Measurements from ENCODE around the gene LRRK1. TPM values are rescaled to one million over a fixed set of nuclear protein-coding genes. Genes with fewer than 3 reads are reported as not detected.

LRRK1 gene
- total and polyA plus RNA-seq, 9 donors = 6.5 to 27.3 (median 17.5) TPM

GRCh38 chr15:101013201-101013550 lies 94.0 kb downstream of the LRRK1 start:
- H3K27me3 ChIP-seq = no peaks in the 10 kb centered on the region
- H3K27ac ChIP-seq = no peak overlapping the region
- H3K4me1 ChIP-seq (ENCODE audit: insufficient read depth) = peaks cover 2% of the 10 kb centered on the region
- no peaks in the 10 kb centered on the region for H3K36me3 ChIP-seq
- WGBS, 3 donors = 94 to 96% (median 94%) methylated on average over 10 of the region's 10 CpGs
- intact Hi-C loops (cut with DNase I) = loop anchor here in 1 of 4 donors (5.0 kb wide), 1 partner anchor 244 kb away; no protein-coding TSS in a partner anchor
- TF ChIP-seq EP300 (IDR thresholded peaks at IDR 0.05) (no peak), POLR2A (IDR thresholded peaks at IDR 0.05) (no peak), CTCF (IDR thresholded peaks at IDR 0.05) (no peak)
- no peaks in the 10 kb centered on the region for H3K9me3 ChIP-seq
- H3K4me3 ChIP-seq = no peak overlapping the region
- DNase-seq = no peak

- Histone ChIP-seq H3K27me3 (no peaks in the 10 kb centered on the region), H3K4me1 (ENCODE audit: insufficient read depth) (no peaks in the 10 kb centered on the region), H3K9me3 (no peaks in the 10 kb centered on the region), H3K36me3 (no peaks in the 10 kb centered on the region), H3K4me3 (no peak overlapping the region), H3K27ac (no peak overlapping the region)
- intact Hi-C loops (cut with DNase I) = loop anchor here in 3 of 4 donors (2.0 to 5.0 kb wide), 2 partner anchors 243 to 245 kb away; no protein-coding TSS in a partner anchor
- DNase-seq = no peak
- 68 to 78% (median 70%) methylated on average over 20 to 21 of the region's 21 CpGs for WGBS, 3 donors
- no peak for TF ChIP-seq EP300 (IDR thresholded peaks at IDR 0.05)
- TF ChIP-seq CTCF (IDR thresholded peaks at IDR 0.05) = no peak
- TF ChIP-seq POLR2A (IDR thresholded peaks at IDR 0.05) = no peak
Observed at GRCh38 chr15:101013769-101014675, 94.9 kb downstream of the LRRK1 start.

- 43 to 51% (median 48%) methylated on average over 27 of the region's 27 CpGs for WGBS, 3 donors
- Histone ChIP-seq H3K36me3 (no peaks in the 10 kb centered on the region), H3K27me3 (no peaks in the 10 kb centered on the region), H3K4me1 (ENCODE audit: insufficient read depth) (no peaks in the 10 kb centered on the region), H3K9me3 (no peaks in the 10 kb centered on the region), H3K27ac (no peak overlapping the region), H3K4me3 (no peak overlapping the region)
- intact Hi-C loops (cut with DNase I) = loop anchor here (1.0 to 5.0 kb wide), 3 partner anchors 241 to 244 kb away; no protein-coding TSS in a partner anchor
- peak in 2 of 3 donors; percentile 77 to 83 for TF ChIP-seq CTCF (IDR thresholded peaks at IDR 0.05)
- no peak for TF ChIP-seq POLR2A (IDR thresholded peaks at IDR 0.05)
- TF ChIP-seq EP300 (IDR thresholded peaks at IDR 0.05) = no peak
- peak; percentile 77 to 87 (median 84) for DNase-seq
Observed at GRCh38 chr15:101014921-101015841, 96.0 kb downstream of the LRRK1 start.

GRCh38 chr15:101016581-101016980 lies 97.4 kb downstream of the LRRK1 start:
- no peaks in the 10 kb centered on the region for H3K4me1 ChIP-seq (ENCODE audit: insufficient read depth)
- H3K27ac ChIP-seq = no peak overlapping the region
- H3K9me3 ChIP-seq = no peaks in the 10 kb centered on the region
- DNase-seq = no peak
- intact Hi-C loops (cut with DNase I) = no loop called here
- no peak overlapping the region for H3K4me3 ChIP-seq
- no peaks in the 10 kb centered on the region for H3K27me3 ChIP-seq
- H3K36me3 ChIP-seq = no peaks in the 10 kb centered on the region
- WGBS, 3 donors = 92 to 95% (median 93%) methylated on average over 7 of the region's 7 CpGs
- TF ChIP-seq CTCF (IDR thresholded peaks at IDR 0.05) (no peak), POLR2A (IDR thresholded peaks at IDR 0.05) (no peak), EP300 (IDR thresholded peaks at IDR 0.05) (no peak)

Data from ovary (tissue), 9 donors.